Muscle layer of duodenum (tissue), 2 donors: ENCODE measurements around the gene KPNA1.
A peak's percentile ranks its signal among the peaks of the same experiment; 100 is the strongest.

Experiments used
- H3K27ac ChIP-seq: one replicate; pipeline ENCODE4 v1.7.0; 2013; ENCODE audit warnings: mild to moderate bottlenecking, low read length
- H3K27me3 ChIP-seq: one replicate; pipeline ENCODE4 v1.7.0; 2013; ENCODE audit warnings: low read depth, mild to moderate bottlenecking, control low read depth, low read length
- H3K36me3 ChIP-seq, 2 donors: one replicate each; pipeline ENCODE4 v1.7.0; 2013; ENCODE audit warnings: low read length in 2 of 2, control low read depth in 1 of 2, mild to moderate bottlenecking in 1 of 2; ENCODE audit not compliant: insufficient read depth in 2 of 2, control insufficient read depth in 1 of 2
- H3K4me1 ChIP-seq, 2 donors: one replicate each; pipeline ENCODE4 v1.7.0; 2013; ENCODE audit warnings: low read length in 2 of 2, mild to moderate bottlenecking in 2 of 2, control low read depth in 1 of 2, moderate library complexity in 1 of 2; ENCODE audit not compliant: insufficient read depth in 2 of 2, control insufficient read depth in 1 of 2
- H3K4me3 ChIP-seq, 2 donors: one replicate each; pipeline ENCODE4 v1.7.0; 2013; ENCODE audit warnings: low read length in 2 of 2, low read depth in 1 of 2, mild to moderate bottlenecking in 1 of 2
- H3K9me3 ChIP-seq, 2 donors: one replicate each; pipeline ENCODE4 v1.7.0; 2013; ENCODE audit warnings: low read length in 2 of 2, control low read depth in 1 of 2, mild to moderate bottlenecking in 1 of 2; ENCODE audit not compliant: control insufficient read depth in 1 of 2
- donor health status: healthy.

The KPNA1 gene

GRCh38 chr3:122394173-122394572 is 120.6 kb downstream of the KPNA1 start:
- no peaks in the 10 kb centered on the region for H3K27me3 ChIP-seq
- no peaks in the 10 kb centered on the region for H3K36me3 ChIP-seq
- H3K27ac ChIP-seq: no peak overlapping the region
- no peak overlapping the region for H3K4me3 ChIP-seq
- H3K9me3 ChIP-seq: no peaks in the 10 kb centered on the region
- peaks cover 0 to 4% of the 10 kb centered on the region in 2 donors for H3K4me1 ChIP-seq

- no peak overlapping the region for H3K4me3 ChIP-seq
- H3K9me3 ChIP-seq: no peaks in the 10 kb centered on the region
- H3K27me3 ChIP-seq: no peaks in the 10 kb centered on the region
- no peak overlapping the region for H3K27ac ChIP-seq
- no peaks in the 10 kb centered on the region for H3K36me3 ChIP-seq
- peaks cover 0 to 4% of the 10 kb centered on the region in 2 donors for H3K4me1 ChIP-seq
Measured at GRCh38 chr3:122392868-122393844, 121.6 kb downstream of the KPNA1 start.

- Histone ChIP-seq H3K4me3 (no peak overlapping the region), H3K4me1 (peaks cover 0 to 4% of the 10 kb centered on the region in 2 donors), H3K27me3 (no peaks in the 10 kb centered on the region), H3K9me3 (no peaks in the 10 kb centered on the region), H3K36me3 (no peaks in the 10 kb centered on the region), H3K27ac (no peak overlapping the region)
Measured at GRCh38 chr3:122391681-122392446, 122.9 kb downstream of the KPNA1 start.

- no peak overlapping the region for H3K4me3 ChIP-seq
- H3K27me3 ChIP-seq: no peaks in the 10 kb centered on the region
- H3K36me3 ChIP-seq: no peaks in the 10 kb centered on the region
- peaks cover 0 to 7% of the 10 kb centered on the region in 2 donors for H3K4me1 ChIP-seq
- H3K27ac ChIP-seq: no peak overlapping the region
- H3K9me3 ChIP-seq: no peaks in the 10 kb centered on the region
Measured at GRCh38 chr3:122390665-122391064, 124.1 kb downstream of the KPNA1 start.

GRCh38 chr3:122389892-122390291 is 124.8 kb downstream of the KPNA1 start:
- peaks cover 5 to 14% of the 10 kb centered on the region in 2 donors for H3K4me1 ChIP-seq
- no peak overlapping the region for H3K27ac ChIP-seq
- no peaks in the 10 kb centered on the region for H3K36me3 ChIP-seq
- no peaks in the 10 kb centered on the region for H3K27me3 ChIP-seq
- no peaks in the 10 kb centered on the region for H3K9me3 ChIP-seq
- H3K4me3 ChIP-seq: no peak overlapping the region

GRCh38 chr3:122389197-122389596 is 125.5 kb downstream of the KPNA1 start:
- H3K36me3 ChIP-seq: no peaks in the 10 kb centered on the region
- no peaks in the 10 kb centered on the region for H3K9me3 ChIP-seq
- no peak overlapping the region for H3K27ac ChIP-seq
- no peak overlapping the region for H3K4me3 ChIP-seq
- H3K4me1 ChIP-seq: peaks cover 5 to 18% of the 10 kb centered on the region in 2 donors
- H3K27me3 ChIP-seq: no peaks in the 10 kb centered on the region

GRCh38 chr3:122387709-122388108 is 127.0 kb downstream of the KPNA1 start:
- Histone ChIP-seq H3K27ac (no peak overlapping the region), H3K9me3 (no peaks in the 10 kb centered on the region), H3K27me3 (no peaks in the 10 kb centered on the region), H3K4me1 (peaks cover 5 to 18% of the 10 kb centered on the region in 2 donors), H3K36me3 (no peaks in the 10 kb centered on the region), H3K4me3 (no peak overlapping the region)

GRCh38 chr3:122383771-122384697 is 130.7 kb downstream of the KPNA1 start, which contains the start of gene FAM162A:
Gene FAM162A, plus strand, starts transcription at chr3:122384182. Its CDS starts 84 bp downstream, at chr3:122384266.
- Histone ChIP-seq H3K27me3 (no peaks in the 10 kb centered on the region), H3K9me3 (no peaks in the 10 kb centered on the region), H3K4me1 (peaks cover 10 to 21% of the 10 kb centered on the region in 2 donors)

GRCh38 chr3:122382888-122383666 is 131.7 kb downstream of the KPNA1 start, which contains the start of gene MIX23:
Gene MIX23, minus strand, starts transcription at chr3:122383231. Its CDS starts 7 bp downstream, at chr3:122383224.
- Histone ChIP-seq H3K4me1 (peaks cover 10 to 21% of the 10 kb centered on the region in 2 donors), H3K4me3 (peak within 1 kb of the TSS; percentile 95 to 100), H3K27ac (peak within 1 kb of the TSS; percentile 98), H3K36me3 (peaks cover 0 to 8% of the 10 kb centered on the region in 2 donors), H3K27me3 (no peaks in the 10 kb centered on the region), H3K9me3 (no peaks in the 10 kb centered on the region)

More at GRCh38 chr3:122383771-122384697, 130.7 kb downstream of the KPNA1 start, which contains the start of gene FAM162A:
- Histone ChIP-seq H3K4me3 (peak within 1 kb of the TSS; percentile 95 to 100), H3K36me3 (peaks cover 0 to 8% of the 10 kb centered on the region in 2 donors), H3K27ac (peak within 1 kb of the TSS; percentile 98)

GRCh38 chr3:122377975-122378374 is 136.8 kb downstream of the KPNA1 start:
- H3K27ac ChIP-seq: no peak overlapping the region
- peaks cover 0 to 13% of the 10 kb centered on the region in 2 donors for H3K36me3 ChIP-seq
- H3K9me3 ChIP-seq: no peaks in the 10 kb centered on the region
- no peaks in the 10 kb centered on the region for H3K27me3 ChIP-seq
- H3K4me1 ChIP-seq: peaks cover 5 to 7% of the 10 kb centered on the region in 2 donors
- H3K4me3 ChIP-seq: no peak overlapping the region
